ENCODE data around the gene TMEM121. TPM values are rescaled to one million over a fixed set of nuclear protein-coding genes. Genes with fewer than 3 reads are reported as not detected.

The TMEM121 gene
- total RNA-seq, 1 experiment from 2014 or later: not detected

DNA sequence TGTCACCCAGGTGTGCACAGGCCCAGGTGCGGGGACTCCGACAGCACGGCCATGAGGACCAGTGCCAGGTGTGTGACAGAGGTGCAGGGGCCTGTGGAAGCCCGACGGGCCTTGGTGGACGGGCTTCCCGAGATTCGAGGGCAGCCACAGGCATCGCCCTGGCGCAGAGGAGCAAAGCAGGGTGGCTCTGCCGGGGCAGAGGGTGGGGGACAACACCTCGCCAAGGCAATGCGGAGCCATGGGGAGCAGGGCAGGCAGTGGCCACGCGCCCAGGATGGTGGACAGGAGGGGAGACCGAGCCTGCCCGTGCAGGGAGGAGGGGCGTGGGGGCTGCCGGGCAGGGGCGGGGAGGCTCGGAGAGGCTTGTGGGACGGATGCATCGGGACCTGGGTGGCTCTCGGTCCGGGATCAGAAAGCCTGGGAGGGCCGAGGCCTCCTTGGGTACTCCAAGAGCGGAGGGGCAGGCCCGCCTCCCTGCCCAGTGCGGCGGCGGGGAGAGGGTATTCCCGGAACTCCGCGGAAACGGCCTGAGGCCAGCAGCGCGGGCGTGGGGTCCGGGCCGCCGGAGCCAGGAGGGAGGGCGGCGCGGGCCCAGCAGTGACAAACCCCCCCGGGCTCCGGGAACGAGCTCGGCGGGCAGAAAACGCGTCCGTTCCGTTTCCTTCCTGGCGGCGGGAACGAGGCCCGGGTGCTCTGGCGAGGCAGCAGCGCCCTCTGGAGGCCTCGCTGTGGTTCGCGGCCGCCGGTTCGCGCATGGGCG lies 1.6 kb downstream of the TMEM121 start:
- no peaks in the 10 kb centered on the region for H3K4me1 Mint-ChIP-seq (ENCODE audit: low read depth, unreplicated experiment)
- ChIA-PET POLR2A (no interaction called here), CTCF (interaction anchor here (0.6 to 1.5 kb wide), 6 partner anchors 9 to 1288 kb away, joined by 4 to 11 read pairs (median 5); no protein-coding TSS in a partner anchor)
- intact Hi-C loops (cut with micrococcal nuclease; ENCODE audit: unreplicated experiment): loop anchor here (2.0 to 5.0 kb wide), 2 partner anchors 36 to 157 kb away; partner anchors contain the start of gene TEDC1
- H3K9me3 Mint-ChIP-seq (ENCODE audit: unreplicated experiment): no peaks in the 10 kb centered on the region
- peaks cover 12% of the 10 kb centered on the region for H3K4me1 ChIP-seq
- TF ChIP-seq, protein P1, sequence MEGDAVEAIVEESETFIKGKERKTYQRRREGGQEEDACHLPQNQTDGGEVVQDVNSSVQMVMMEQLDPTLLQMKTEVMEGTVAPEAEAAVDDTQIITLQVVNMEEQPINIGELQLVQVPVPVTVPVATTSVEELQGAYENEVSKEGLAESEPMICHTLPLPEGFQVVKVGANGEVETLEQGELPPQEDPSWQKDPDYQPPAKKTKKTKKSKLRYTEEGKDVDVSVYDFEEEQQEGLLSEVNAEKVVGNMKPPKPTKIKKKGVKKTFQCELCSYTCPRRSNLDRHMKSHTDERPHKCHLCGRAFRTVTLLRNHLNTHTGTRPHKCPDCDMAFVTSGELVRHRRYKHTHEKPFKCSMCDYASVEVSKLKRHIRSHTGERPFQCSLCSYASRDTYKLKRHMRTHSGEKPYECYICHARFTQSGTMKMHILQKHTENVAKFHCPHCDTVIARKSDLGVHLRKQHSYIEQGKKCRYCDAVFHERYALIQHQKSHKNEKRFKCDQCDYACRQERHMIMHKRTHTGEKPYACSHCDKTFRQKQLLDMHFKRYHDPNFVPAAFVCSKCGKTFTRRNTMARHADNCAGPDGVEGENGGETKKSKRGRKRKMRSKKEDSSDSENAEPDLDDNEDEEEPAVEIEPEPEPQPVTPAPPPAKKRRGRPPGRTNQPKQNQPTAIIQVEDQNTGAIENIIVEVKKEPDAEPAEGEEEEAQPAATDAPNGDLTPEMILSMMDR (IDR thresholded peaks at IDR 0.05; ENCODE audit: insufficient read depth in 1 of 2, low read depth in 1 of 2, low read length in 1 of 2, severe bottlenecking in 1 of 2, unreplicated experiment in 1 of 2): peak; percentile 74 to 76
- no TSS peak for BruUV-seq (replicated peaks)
- DNase-seq: peak in 1 of 2 experiments; percentile 83
- H3K4me3 ChIP-seq (ENCODE audit: low read depth, low read length): peak overlapping the region; percentile 31
- no peaks in the 10 kb centered on the region for H3K36me3 ChIP-seq (ENCODE audit: control insufficient read depth, insufficient read depth, low read length)
- H3K27me3 ChIP-seq (replicated peaks; ENCODE audit: control insufficient read depth, insufficient read depth, low read length): no peaks in the 10 kb centered on the region
- no peaks in the 10 kb centered on the region for H3K9me3 ChIP-seq
- H3K27ac Mint-ChIP-seq (ENCODE audit: unreplicated experiment): no peak overlapping the region
- peak overlapping the region; percentile 62 for H3K4me3 Mint-ChIP-seq (ENCODE audit: unreplicated experiment)
- peaks cover 7% of the 10 kb centered on the region for H3K27me3 Mint-ChIP-seq (ENCODE audit: insufficient read depth, unreplicated experiment)
- peaks cover 5% of the 10 kb centered on the region for H3K36me3 Mint-ChIP-seq (ENCODE audit: insufficient read depth, unreplicated experiment)

DNA sequence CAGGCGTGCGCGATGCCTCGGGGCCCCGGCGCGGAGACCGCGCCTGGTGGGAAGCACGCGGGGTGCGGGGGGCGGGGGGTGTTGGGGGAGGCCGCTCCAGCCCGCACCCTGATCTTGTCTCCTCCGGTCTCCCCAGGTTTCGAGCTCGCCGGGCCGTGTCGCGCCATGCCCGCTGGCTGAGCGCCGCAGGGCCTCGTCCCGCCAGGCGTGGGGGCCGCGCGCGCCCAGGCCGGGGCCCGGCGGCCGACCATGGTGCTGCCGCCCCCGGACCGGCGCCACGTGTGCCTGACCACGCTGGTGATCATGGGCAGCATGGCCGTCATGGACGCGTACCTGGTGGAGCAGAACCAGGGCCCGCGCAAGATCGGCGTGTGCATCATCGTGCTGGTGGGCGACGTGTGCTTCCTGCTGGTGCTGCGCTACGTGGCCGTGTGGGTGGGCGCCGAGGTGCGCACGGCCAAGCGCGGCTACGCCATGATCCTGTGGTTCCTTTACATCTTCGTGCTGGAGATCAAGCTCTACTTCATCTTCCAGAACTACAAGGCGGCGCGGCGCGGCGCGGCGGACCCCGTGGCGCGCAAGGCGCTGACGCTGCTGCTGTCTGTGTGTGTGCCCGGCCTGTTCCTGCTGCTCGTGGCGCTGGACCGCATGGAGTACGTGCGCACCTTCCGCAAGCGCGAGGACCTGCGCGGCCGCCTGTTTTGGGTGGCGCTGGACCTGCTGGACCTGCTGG lies 2.4 kb downstream of the TMEM121 start:
- H3K36me3 ChIP-seq (ENCODE audit: control insufficient read depth, insufficient read depth, low read length): no peaks in the 10 kb centered on the region
- H3K4me3 ChIP-seq (ENCODE audit: low read depth, low read length): no peak overlapping the region
- no peaks in the 10 kb centered on the region for H3K9me3 ChIP-seq
- Mint-ChIP-seq H3K9me3 (ENCODE audit: unreplicated experiment) (no peaks in the 10 kb centered on the region), H3K27ac (ENCODE audit: unreplicated experiment) (no peak overlapping the region), H3K27me3 (ENCODE audit: insufficient read depth, unreplicated experiment) (peaks cover 7% of the 10 kb centered on the region), H3K4me3 (ENCODE audit: unreplicated experiment) (peak overlapping the region; percentile 38), H3K36me3 (ENCODE audit: insufficient read depth, unreplicated experiment) (peaks cover 5% of the 10 kb centered on the region), H3K4me1 (ENCODE audit: low read depth, unreplicated experiment) (no peaks in the 10 kb centered on the region)
- no TSS peak for BruUV-seq (replicated peaks)
- CTCF ChIA-PET: interaction anchor here (0.6 to 1.5 kb wide), 6 partner anchors 9 to 1287 kb away, joined by 4 to 11 read pairs (median 5); no protein-coding TSS in a partner anchor
- TF ChIP-seq, protein P1 (IDR thresholded peaks at IDR 0.05; ENCODE audit: insufficient read depth in 1 of 2, low read depth in 1 of 2, low read length in 1 of 2, severe bottlenecking in 1 of 2, unreplicated experiment in 1 of 2): no peak
- no peaks in the 10 kb centered on the region for H3K27me3 ChIP-seq (replicated peaks; ENCODE audit: control insufficient read depth, insufficient read depth, low read length)
- POLR2A ChIA-PET: no interaction called here
- peaks cover 12% of the 10 kb centered on the region for H3K4me1 ChIP-seq
- intact Hi-C loops (cut with micrococcal nuclease; ENCODE audit: unreplicated experiment): loop anchor here (2.0 to 5.0 kb wide), 2 partner anchors 36 to 158 kb away; partner anchors contain the start of gene TEDC1
- no peak for DNase-seq

DNA sequence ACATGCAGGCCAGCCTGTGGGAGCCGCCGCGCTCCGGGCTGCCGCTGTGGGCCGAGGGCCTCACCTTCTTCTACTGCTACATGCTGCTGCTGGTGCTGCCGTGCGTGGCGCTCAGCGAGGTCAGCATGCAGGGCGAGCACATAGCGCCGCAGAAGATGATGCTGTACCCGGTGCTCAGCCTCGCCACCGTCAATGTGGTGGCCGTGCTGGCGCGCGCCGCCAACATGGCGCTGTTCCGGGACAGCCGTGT lies 2.9 kb downstream of the TMEM121 start:
- no peak for DNase-seq
- intact Hi-C loops (cut with micrococcal nuclease; ENCODE audit: unreplicated experiment): loop anchor here (2.0 to 5.0 kb wide), 2 partner anchors 37 to 158 kb away; partner anchors contain the start of gene TEDC1
- Mint-ChIP-seq H3K27me3 (ENCODE audit: insufficient read depth, unreplicated experiment) (peaks cover 9% of the 10 kb centered on the region), H3K4me1 (ENCODE audit: low read depth, unreplicated experiment) (no peaks in the 10 kb centered on the region), H3K4me3 (ENCODE audit: unreplicated experiment) (peak overlapping the region; percentile 38), H3K27ac (ENCODE audit: unreplicated experiment) (no peak overlapping the region), H3K36me3 (ENCODE audit: insufficient read depth, unreplicated experiment) (peaks cover 5% of the 10 kb centered on the region), H3K9me3 (ENCODE audit: unreplicated experiment) (no peaks in the 10 kb centered on the region)
- Histone ChIP-seq H3K4me3 (ENCODE audit: low read depth, low read length) (no peak overlapping the region), H3K4me1 (peaks cover 12% of the 10 kb centered on the region), H3K27me3 (replicated peaks; ENCODE audit: control insufficient read depth, insufficient read depth, low read length) (no peaks in the 10 kb centered on the region), H3K36me3 (ENCODE audit: control insufficient read depth, insufficient read depth, low read length) (no peaks in the 10 kb centered on the region), H3K9me3 (no peaks in the 10 kb centered on the region)
- no TSS peak for BruUV-seq (replicated peaks)
- TF ChIP-seq, protein P1 (IDR thresholded peaks at IDR 0.05; ENCODE audit: insufficient read depth in 1 of 2, low read depth in 1 of 2, low read length in 1 of 2, severe bottlenecking in 1 of 2, unreplicated experiment in 1 of 2): no peak
- POLR2A ChIA-PET: no interaction called here
- CTCF ChIA-PET: no interaction called here
